CMK (cell line): ENCODE measurements around the gene ZNF683.
A peak's percentile ranks its signal among the peaks of the same experiment; 100 is the strongest.
"Not testable (repeated sequence)": the region's sequence is repeated elsewhere in the genome, so short reads cannot be mapped to it uniquely, and the experiment has no call there.

Source experiments
- DNase-seq: peaks from one replicate; pipeline ENCODE4 v3.0.0-alpha.2; 2010; ENCODE audit warnings: low read depth

Gene ZNF683

GRCh38 chr1:26385063-26385462 lies 12.5 kb upstream of the ZNF683 start:
- DNase-seq, result not testable (repeated sequence)

DNA sequence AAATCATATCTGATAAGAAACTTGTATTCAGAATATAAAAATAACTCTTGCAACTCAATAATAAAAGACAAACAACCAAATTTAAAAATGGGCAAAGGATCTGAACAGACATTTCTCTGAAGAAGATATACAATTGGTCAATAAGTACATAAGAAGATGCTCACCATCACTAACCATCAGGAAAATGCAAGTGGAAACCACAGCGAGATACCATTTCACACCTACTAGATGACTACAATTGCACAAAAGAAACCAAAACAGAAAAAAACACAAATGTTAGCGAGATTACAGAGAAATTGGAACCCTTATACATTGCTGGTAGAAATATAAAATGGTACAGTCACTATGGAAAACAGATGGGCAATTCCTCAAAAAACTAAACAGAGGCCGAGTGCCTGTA lies 11.5 kb upstream of the ZNF683 start:
- no peak for DNase-seq

DNA sequence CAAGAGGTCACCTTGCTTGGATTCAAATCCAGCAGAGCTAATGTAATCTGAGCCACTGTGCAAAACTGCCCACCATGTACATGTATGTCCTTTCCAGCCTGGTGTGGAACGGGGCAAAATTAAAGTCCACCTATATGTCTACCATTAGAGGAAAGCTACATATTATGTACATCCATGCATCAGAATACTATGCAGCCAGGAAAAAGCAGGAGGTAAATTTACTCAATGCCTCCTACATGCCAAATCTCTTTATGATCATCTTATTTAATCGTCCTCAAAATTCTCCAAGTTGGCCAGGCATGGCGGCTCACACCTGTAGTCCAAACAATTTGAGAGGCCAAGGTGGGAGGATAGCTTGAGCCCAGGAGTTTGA lies 6.3 kb upstream of the ZNF683 start:
- no peak for DNase-seq

- peak; percentile 98 for DNase-seq
Measured at GRCh38 chr1:26378088-26378878, 5.7 kb upstream of the ZNF683 start.

GRCh38 chr1:26376050-26376449 lies 3.5 kb upstream of the ZNF683 start:
- no peak for DNase-seq

DNA sequence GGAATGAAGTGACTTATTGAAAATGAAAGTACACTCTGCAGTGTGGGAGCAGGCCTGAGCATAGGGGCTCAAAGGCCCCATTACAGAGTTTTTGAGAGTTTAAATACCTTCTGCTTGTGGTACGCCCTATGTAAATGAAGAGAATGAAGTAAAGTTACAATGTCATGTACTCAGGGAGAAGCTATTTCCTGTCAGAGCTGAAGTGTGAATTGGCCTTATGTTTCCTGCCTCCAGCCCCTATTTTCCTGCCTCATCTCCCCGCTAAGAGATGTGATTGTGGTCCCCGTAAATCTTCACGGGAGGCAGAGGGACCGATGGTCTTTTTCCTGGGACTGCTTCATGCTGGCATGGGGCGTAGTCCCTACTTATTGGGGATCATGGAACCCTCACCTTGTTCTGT lies 2.5 kb upstream of the ZNF683 start:
- no peak for DNase-seq

DNA sequence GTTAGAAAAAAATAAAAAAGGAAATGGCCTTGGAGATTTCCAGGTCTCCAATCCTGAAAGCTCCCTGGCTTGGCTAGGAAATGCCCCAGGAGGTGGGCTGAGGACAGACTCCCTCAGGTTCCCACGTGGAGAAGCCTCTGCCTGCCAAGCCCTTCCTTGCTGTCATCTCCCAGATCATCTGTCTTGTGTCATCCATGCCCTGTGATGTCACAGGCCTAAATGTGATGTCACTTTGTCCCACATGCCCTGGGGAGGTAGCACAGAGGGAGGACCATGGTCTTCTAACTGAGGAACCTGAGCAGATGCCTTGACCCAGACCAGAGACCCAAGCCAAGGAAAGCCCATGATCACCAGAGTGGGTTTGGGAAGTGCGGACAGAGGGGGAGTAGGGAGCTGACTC lies 1.8 kb upstream of the ZNF683 start:
- not testable (repeated sequence) for DNase-seq

- no peak for DNase-seq
Measured at GRCh38 chr1:26373789-26374188, 1.2 kb upstream of the ZNF683 start.

- DNase-seq, result no peak
Measured at GRCh38 chr1:26373281-26373680, 731 bp upstream of the ZNF683 start.

DNA sequence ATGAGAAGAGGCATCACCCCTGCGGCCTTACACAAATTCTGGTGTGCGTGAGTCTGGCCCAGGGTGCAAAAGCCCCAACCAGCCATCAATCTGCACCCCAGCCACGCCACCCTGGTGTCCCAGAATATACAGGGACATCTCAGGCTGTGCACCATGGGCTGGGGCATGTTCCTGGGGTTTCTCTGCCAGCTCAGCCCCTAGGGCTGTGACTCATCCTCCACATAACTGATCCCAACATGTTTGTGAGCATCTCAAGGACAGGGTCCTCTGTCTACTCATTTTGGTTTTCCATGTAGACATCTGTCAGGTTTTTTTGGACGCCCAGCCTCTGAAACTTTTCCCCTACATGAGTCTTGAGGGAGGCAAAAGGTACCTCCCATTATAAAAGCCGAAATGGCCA lies 511 bp downstream of the ZNF683 start:
- no peak for DNase-seq

DNA sequence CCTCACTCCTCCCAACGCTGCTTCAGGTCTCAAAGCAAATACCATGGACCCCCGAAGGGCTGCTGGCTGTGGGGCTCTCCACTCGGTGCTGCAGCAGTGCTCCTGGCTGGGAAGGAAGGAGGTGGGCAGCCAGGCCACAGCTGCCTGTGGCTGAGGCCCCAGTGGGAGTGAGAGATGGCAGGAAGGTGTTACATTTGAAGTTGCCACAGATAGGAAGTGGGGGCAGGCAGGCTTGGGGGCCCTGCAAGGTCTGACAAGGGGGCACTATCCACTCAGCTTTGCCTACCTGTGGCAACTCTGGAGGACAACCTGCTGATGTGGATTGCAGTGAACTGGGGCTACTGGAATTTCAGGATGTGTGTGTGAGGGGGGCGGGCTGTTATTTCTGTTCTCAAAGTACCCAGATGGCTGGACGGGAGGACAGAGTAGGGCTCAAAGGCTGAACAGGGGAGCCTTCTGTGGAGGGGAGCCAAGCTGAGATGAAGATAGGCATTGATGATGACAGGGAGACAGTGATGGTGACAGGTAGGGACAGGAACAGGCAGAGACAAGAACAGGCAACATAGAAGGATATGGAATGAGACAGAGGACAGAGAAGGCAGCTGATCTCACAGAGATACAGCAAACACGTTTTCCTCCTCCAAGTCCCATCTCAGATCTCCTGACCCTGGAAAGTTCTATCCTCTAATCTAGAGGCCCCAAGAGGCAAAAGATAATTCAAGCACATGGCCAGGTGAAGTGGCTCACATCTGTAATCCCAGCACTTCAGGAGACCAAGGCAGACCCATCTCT lies 1.8 kb downstream of the ZNF683 start:
- DNase-seq, result no peak

GRCh38 chr1:26368486-26368885 lies 4.1 kb downstream of the ZNF683 start:
- no peak for DNase-seq

DNA sequence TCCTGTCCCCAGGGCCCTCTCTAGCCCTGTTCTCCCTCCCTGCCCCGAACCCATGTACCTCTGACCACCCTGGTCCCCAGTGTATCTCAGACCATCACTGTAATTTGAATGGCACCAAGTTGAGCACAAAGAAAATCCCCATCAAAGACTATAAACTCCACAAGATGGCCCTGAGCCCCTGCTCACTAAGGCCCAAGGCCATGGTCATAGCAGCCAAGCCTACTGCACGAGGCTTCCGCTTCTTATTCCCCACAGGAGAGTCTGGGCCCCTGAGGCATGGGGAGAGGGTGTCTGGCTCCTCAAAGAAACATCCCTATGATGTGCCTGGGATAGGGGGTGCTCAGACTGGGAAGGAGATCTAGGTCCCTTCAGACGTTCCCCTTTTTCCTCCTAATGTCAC lies 4.5 kb downstream of the ZNF683 start:
- no peak for DNase-seq

DNA sequence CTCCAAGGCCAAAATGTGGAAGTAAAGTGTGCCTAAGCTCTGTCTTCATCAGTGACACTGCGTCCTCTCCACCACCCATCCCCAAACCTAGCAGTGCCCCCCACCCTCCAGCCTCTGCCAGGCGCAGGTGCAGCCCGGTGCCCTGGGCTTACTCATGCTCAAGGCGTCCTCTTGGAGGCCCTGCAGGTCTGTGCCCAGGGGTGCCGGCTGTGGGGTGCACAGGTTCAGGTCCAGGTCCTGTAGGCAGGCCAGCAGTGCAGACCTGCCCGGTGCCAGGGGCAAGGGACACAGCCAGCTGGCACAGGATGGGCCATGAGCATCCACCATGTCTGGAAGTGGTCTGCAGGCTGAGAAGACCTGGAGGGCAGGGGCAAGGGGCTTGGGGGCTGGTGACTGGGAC lies 5.1 kb downstream of the ZNF683 start:
- no peak for DNase-seq

DNA sequence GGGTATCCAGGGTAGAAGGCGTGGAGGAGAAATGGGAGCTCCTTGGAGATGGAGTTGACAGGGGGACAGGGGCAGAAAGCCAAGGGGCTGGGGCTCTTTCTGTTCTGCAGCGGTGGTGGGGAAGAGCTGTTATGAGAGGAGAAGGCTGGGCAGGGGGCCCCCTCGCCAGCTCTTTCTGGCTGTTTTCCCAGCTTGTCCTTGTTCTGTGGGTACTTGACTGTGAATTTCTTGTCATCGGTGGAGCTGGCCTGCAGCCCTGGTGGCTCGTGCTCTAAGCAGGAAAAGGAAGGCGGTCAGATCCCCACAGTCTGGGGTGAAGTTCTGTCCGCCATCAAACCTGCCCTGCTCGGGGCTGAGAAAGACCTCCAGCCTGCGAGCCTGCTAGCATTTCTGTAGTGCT lies 7.6 kb downstream of the ZNF683 start:
- DNase-seq, result no peak

GRCh38 chr1:26363549-26364448 lies 8.8 kb downstream of the ZNF683 start:
- DNase-seq, result peak; percentile 87

DNA sequence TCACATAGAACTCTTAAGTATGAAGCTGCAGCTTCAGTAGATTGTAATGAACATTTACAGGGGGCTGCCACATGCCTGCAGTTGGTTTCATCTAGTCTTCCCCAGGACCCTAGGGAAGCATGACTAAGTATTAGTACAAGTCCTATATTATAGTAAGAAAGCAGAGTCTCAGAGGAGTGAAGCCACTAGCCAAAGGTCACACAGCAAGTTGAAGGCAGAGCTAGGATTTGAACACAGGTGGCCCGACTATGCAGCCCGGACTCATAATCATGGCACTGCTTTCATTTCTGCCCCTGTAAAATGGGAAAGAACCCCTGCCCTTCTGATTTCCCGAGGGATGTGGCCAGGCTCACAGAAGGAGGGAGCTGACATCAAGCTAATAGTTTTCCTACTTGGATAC lies 10.2 kb downstream of the ZNF683 start:
- DNase-seq, result no peak

GRCh38 chr1:26361605-26362122 lies 10.9 kb downstream of the ZNF683 start:
- DNase-seq, result no peak

GRCh38 chr1:26360807-26361604 lies 11.5 kb downstream of the ZNF683 start:
- no peak for DNase-seq

- no peak for DNase-seq
Measured at GRCh38 chr1:26359981-26360806, 12.4 kb downstream of the ZNF683 start.
